ENCODE measurements around the gene ABCA1.

DNA sequence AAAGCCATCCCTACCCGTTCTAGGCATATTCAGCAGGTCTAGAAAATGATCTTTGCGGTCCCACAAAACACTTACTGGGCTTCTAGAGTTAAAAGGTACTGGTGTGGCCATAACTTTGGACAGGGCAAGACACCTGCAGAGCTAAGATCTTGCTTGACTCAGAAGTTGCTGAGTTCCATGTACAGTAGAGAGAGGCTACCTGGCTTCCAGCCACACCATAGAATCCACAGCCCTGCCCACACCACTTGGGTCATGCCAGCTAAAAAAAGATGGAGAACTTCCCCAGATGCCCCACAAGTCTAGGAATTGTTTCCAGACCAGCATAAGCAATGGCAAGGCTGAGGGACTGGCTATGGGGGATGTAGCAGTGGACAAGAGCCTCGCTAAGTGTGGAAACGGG, 52.1 kb downstream of the ABCA1 start:
- TF ChIP-seq CTCF (IDR thresholded peaks at IDR 0.05) (no peak), POLR2A (IDR thresholded peaks at IDR 0.05) (no peak)

Measured in Peyer's patch (tissue), 4 donors.